ENCODE results near the gene YWHAG. TPM values are rescaled to one million over a fixed set of nuclear protein-coding genes. Genes with fewer than 3 reads are reported as not detected.
A peak's percentile ranks its signal among the peaks of the same experiment; 100 is the strongest.

Gene YWHAG
- total and polyA plus RNA-seq, 4 donors, result 11.6 to 46.7 (median 43.5) TPM

GRCh38 chr7:76317782-76318487, 40.9 kb downstream of the YWHAG start:
- Histone ChIP-seq H3K4me3 (ENCODE audit: low read depth in 1 of 3, low read length in 3 of 3) (peak overlapping the region; percentile 58 to 89 (median 66)), H3K9me3 (ENCODE audit: control insufficient read depth in 4 of 4, low read length in 3 of 4) (no peaks in the 10 kb centered on the region), H3K4me1 (ENCODE audit: control insufficient read depth in 4 of 4, insufficient read depth in 4 of 4, low read length in 3 of 4) (peaks cover 3 to 14% (median 11%) of the 10 kb centered on the region in 4 donors), H3K9ac (ENCODE audit: low read depth in 1 of 2, low read length in 2 of 2) (peak overlapping the region; percentile 5 to 58), H3K27me3 (ENCODE audit: control insufficient read depth in 4 of 4, insufficient read depth in 4 of 4, low read length in 3 of 4) (no peaks in the 10 kb centered on the region), H3K36me3 (ENCODE audit: control insufficient read depth in 4 of 4, insufficient read depth in 3 of 4, low read depth in 1 of 4, low read length in 3 of 4) (no peaks in the 10 kb centered on the region), H3K27ac (ENCODE audit: low read depth in 1 of 2, low read length in 2 of 2) (peak overlapping the region; percentile 84 to 97)
- WGBS, result under 1% methylated on average over 50 of the region's 50 CpGs
- peak; percentile 95 for DNase-seq (ENCODE audit: low spot score)
- TF ChIP-seq RXRA (IDR thresholded peaks at IDR 0.05), result no peak
- TF ChIP-seq FOXA2 (IDR thresholded peaks at IDR 0.05), result no peak
- no peak for TF ChIP-seq JUND (IDR thresholded peaks at IDR 0.05)
- TF ChIP-seq, protein P1, sequence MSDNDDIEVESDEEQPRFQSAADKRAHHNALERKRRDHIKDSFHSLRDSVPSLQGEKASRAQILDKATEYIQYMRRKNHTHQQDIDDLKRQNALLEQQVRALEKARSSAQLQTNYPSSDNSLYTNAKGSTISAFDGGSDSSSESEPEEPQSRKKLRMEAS (IDR thresholded peaks at IDR 0.05), result no peak
- TF ChIP-seq YY1 (IDR thresholded peaks at IDR 0.05), result peak; percentile 87
- no peak for TF ChIP-seq CTCF (IDR thresholded peaks at IDR 0.05; ENCODE audit: low read depth, low read length, missing input control)
- TF ChIP-seq HNF4A (conservative IDR thresholded peaks at IDR 0.05), result no peak
- peak; percentile 52 for TF ChIP-seq REST (IDR thresholded peaks at IDR 0.05)
- TF ChIP-seq, protein P2, sequence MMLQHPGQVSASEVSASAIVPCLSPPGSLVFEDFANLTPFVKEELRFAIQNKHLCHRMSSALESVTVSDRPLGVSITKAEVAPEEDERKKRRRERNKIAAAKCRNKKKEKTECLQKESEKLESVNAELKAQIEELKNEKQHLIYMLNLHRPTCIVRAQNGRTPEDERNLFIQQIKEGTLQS (IDR thresholded peaks at IDR 0.05), result no peak
- peak in 1 of 2 donors; percentile 42 for TF ChIP-seq RAD21 (IDR thresholded peaks at IDR 0.05)
- no peak for TF ChIP-seq HNF4G (IDR thresholded peaks at IDR 0.05)
- TF ChIP-seq, protein P3, sequence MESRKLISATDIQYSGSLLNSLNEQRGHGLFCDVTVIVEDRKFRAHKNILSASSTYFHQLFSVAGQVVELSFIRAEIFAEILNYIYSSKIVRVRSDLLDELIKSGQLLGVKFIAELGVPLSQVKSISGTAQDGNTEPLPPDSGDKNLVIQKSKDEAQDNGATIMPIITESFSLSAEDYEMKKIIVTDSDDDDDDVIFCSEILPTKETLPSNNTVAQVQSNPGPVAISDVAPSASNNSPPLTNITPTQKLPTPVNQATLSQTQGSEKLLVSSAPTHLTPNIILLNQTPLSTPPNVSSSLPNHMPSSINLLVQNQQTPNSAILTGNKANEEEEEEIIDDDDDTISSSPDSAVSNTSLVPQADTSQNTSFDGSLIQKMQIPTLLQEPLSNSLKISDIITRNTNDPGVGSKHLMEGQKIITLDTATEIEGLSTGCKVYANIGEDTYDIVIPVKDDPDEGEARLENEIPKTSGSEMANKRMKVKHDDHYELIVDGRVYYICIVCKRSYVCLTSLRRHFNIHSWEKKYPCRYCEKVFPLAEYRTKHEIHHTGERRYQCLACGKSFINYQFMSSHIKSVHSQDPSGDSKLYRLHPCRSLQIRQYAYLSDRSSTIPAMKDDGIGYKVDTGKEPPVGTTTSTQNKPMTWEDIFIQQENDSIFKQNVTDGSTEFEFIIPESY (IDR thresholded peaks at IDR 0.05), result no peak
- peak; percentile 34 for TF ChIP-seq TAF1 (conservative IDR thresholded peaks at IDR 0.05)
- TF ChIP-seq NR2F2 (IDR thresholded peaks at IDR 0.05), result no peak
- peak; percentile 91 for TF ChIP-seq SP1 (IDR thresholded peaks at IDR 0.05)
- TF ChIP-seq FOXA1 (IDR thresholded peaks at IDR 0.05), result no peak
- peak in 1 of 2 donors; percentile 27 for TF ChIP-seq GABPA (IDR thresholded peaks at IDR 0.05 in 1 of 2, conservative IDR thresholded peaks at IDR 0.05 in 1 of 2)
- no peak for TF ChIP-seq EGR1 (IDR thresholded peaks at IDR 0.05; ENCODE audit: low read depth in 2 of 2)
